Adipose tissue (tissue), 3 donors: ENCODE results near the gene DNASE1L2. TPM values are rescaled to one million over a fixed set of nuclear protein-coding genes. Genes with fewer than 3 reads are reported as not detected.

Experiments used
- H3K27ac ChIP-seq: one replicate; pipeline ENCODE4 v1.5.1; 2013; ENCODE audit warnings: low read depth, low read length
- WGBS, 3 donors: extraction: QIAGEN DNeasy Blood & Tissue Kit; methylation state at CpG; one replicate each; pipeline ENCODE4 v1.1.7; 2013; 5-methylcytosine and 5-hydroxymethylcytosine counted together
- polyA plus RNA-seq, 3 donors: library from polyadenylated mRNA; stranded (reverse); fragments of 200-250 nt; gene quantifications; one replicate each; pipeline ENCODE4 v1.2.3, GENCODE V29; 2013
- donor health status: healthy with polysubstance abuse.
- donor health status: Bipolar disorder and iron deficiency.
- donor health status: healthy.

Gene DNASE1L2
- polyA plus RNA-seq, 3 donors, result 0.41 to 0.45 (median 0.45) TPM

- H3K27ac ChIP-seq, result no peak overlapping the region
- WGBS, 3 donors, result 74 to 83% (median 80%) methylated on average over 26 of the region's 26 CpGs
These were observed 40.3 kb downstream of the DNASE1L2 start for GRCh38 chr16:2276368-2277195.

GRCh38 chr16:2277466-2278271 is 41.4 kb downstream of the DNASE1L2 start:
- no peak overlapping the region for H3K27ac ChIP-seq
- 91 to 94% (median 91%) methylated on average over 25 of the region's 25 CpGs for WGBS, 3 donors

GRCh38 chr16:2278272-2278608 is 42.0 kb downstream of the DNASE1L2 start:
- 85 to 89% (median 85%) methylated on average over 14 of the region's 14 CpGs for WGBS, 3 donors
- no peak overlapping the region for H3K27ac ChIP-seq

GRCh38 chr16:2278956-2279800 is 42.9 kb downstream of the DNASE1L2 start:
- WGBS, 3 donors, result 88 to 90% (median 90%) methylated on average over 26 of the region's 26 CpGs
- H3K27ac ChIP-seq, result no peak overlapping the region

GRCh38 chr16:2280461-2280860 is 44.2 kb downstream of the DNASE1L2 start:
- 93 to 94% (median 94%) methylated on average over 8 of the region's 8 CpGs for WGBS, 3 donors
- no peak overlapping the region for H3K27ac ChIP-seq

GRCh38 chr16:2280981-2281542 is 44.8 kb downstream of the DNASE1L2 start:
- WGBS, 3 donors, result 79 to 86% (median 84%) methylated on average over 24 of the region's 24 CpGs
- H3K27ac ChIP-seq, result no peak overlapping the region

- H3K27ac ChIP-seq, result no peak overlapping the region
- WGBS, 3 donors, result 73 to 74% (median 73%) methylated on average over 5 of the region's 5 CpGs
These were observed 46.0 kb downstream of the DNASE1L2 start for GRCh38 chr16:2282262-2282661.

GRCh38 chr16:2282866-2283555 is 46.8 kb downstream of the DNASE1L2 start:
- WGBS, 3 donors, result 89 to 91% (median 91%) methylated on average over 23 to 26 of the region's 26 CpGs
- no peak overlapping the region for H3K27ac ChIP-seq

- WGBS, 3 donors, result 85 to 92% (median 89%) methylated on average over 37 of the region's 37 CpGs
These were observed 47.9 kb downstream of the DNASE1L2 start for GRCh38 chr16:2284001-2284770.

GRCh38 chr16:2284797-2285576 is 48.7 kb downstream of the DNASE1L2 start:
- WGBS, 3 donors, result 90 to 93% (median 92%) methylated on average over 34 to 35 of the region's 35 CpGs
- no peak overlapping the region for H3K27ac ChIP-seq

More at GRCh38 chr16:2284001-2284770, 47.9 kb downstream of the DNASE1L2 start:
- no peak overlapping the region for H3K27ac ChIP-seq

GRCh38 chr16:2285731-2286191 is 49.5 kb downstream of the DNASE1L2 start:
- H3K27ac ChIP-seq, result no peak overlapping the region
- 67 to 81% (median 78%) methylated on average over 13 of the region's 13 CpGs for WGBS, 3 donors

- no peak overlapping the region for H3K27ac ChIP-seq
- WGBS, 3 donors, result 87 to 92% (median 90%) methylated on average over 16 to 17 of the region's 17 CpGs
These were observed 50.3 kb downstream of the DNASE1L2 start for GRCh38 chr16:2286550-2286949.

- WGBS, 3 donors, result 81 to 88% (median 86%) methylated on average over 35 of the region's 35 CpGs
- H3K27ac ChIP-seq, result no peak overlapping the region
These were observed 51.8 kb downstream of the DNASE1L2 start for GRCh38 chr16:2287916-2288547.
